Ishikawa (cell line): ENCODE results near the gene BIN1.

Source experiments
- CEBPB ChIP-seq: IDR thresholded peaks from 2 replicates; pipeline ENCODE4 v1.6.1; 2012
- CREB1 ChIP-seq: IDR thresholded peaks from 2 replicates; pipeline ENCODE4 v1.6.1; 2012; ENCODE audit warnings: low read depth
- EGR1 ChIP-seq: IDR thresholded peaks from 2 replicates; pipeline ENCODE4 v1.6.1; 2012
- EP300 ChIP-seq: IDR thresholded peaks from 2 replicates; pipeline ENCODE4 v1.6.1; 2012; ENCODE audit warnings: borderline replicate concordance
- FOXM1 ChIP-seq: IDR thresholded peaks from 2 replicates; pipeline ENCODE4 v1.6.1; 2012; ENCODE audit warnings: low read depth, borderline replicate concordance
- NFIC ChIP-seq: IDR thresholded peaks from 2 replicates; pipeline ENCODE4 v1.6.1; 2012
- RAD21 ChIP-seq: IDR thresholded peaks from 2 replicates; pipeline ENCODE4 v1.6.1; 2012; ENCODE audit warnings: low read depth
- TAF1 ChIP-seq: IDR thresholded peaks from 2 replicates; pipeline ENCODE4 v1.6.1; 2012; ENCODE audit warnings: low read depth, mild to moderate bottlenecking
- TCF12 ChIP-seq: IDR thresholded peaks from 2 replicates; pipeline ENCODE4 v1.6.1; 2012; ENCODE audit warnings: low read depth
- TEAD4 ChIP-seq: IDR thresholded peaks from 2 replicates; pipeline ENCODE4 v1.6.1; 2012
- YY1 ChIP-seq: IDR thresholded peaks from 2 replicates; pipeline ENCODE4 v1.6.1; 2012; ENCODE audit warnings: low read depth
- ZBTB7A ChIP-seq: IDR thresholded peaks from 2 replicates; pipeline ENCODE4 v1.6.1; 2012; ENCODE audit warnings: low read depth
- TF ChIP-seq, protein P1 (sequence below): IDR thresholded peaks from 2 replicates; pipeline ENCODE4 v1.6.1; 2012; ENCODE audit warnings: low read depth, mild to moderate bottlenecking
- TF ChIP-seq, protein P2 (sequence below): IDR thresholded peaks from 2 replicates; pipeline ENCODE4 v1.6.1; 2012
- TF ChIP-seq, protein P3 (sequence below): IDR thresholded peaks from 2 replicates; pipeline ENCODE4 v1.6.1; 2012

The BIN1 gene

DNA sequence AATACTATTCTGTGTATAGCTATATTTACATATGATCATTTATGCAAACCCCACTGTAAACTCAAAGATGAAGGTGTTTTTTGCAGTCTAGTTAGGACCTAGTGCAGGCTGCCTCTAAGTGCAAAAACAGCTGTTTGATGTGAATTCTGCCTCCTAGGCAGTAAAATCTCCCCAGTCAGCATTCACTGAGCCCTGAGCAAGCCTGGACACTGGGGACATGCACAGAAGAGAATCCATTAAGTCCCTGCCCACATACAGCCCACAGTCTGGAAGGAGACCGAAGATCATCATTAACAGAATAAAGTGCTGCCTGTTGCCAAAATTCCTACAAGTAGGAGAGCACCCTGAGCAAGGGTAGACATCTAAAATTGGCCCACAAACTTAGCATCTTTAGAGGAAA, 14.4 kb upstream of the BIN1 start:
- TF ChIP-seq EP300 (no peak), CEBPB (no peak), NFIC (no peak), RAD21 (no peak), ZBTB7A (no peak), CREB1 (no peak), EGR1 (no peak), TEAD4 (no peak), FOXM1 (no peak), TAF1 (no peak)

DNA sequence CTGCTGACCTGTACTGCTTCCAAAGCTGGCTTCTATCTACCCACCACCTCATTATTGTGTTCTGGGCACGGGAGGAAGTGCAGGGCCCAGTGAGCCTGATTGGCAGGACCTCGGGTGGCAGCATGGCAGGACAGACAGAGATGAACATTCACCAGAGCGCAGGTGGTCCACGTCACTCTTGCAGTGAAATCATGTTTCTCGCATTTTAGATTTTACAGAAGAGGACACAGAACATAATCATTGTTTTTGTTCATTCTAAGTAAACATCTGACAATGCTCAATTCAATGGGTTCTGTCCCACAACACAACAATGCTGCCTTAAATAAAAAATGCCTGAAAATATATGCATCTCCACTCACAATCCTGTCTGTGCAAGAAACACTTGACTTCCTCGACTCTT, 11.5 kb upstream of the BIN1 start:
- TF ChIP-seq CEBPB (no peak), CREB1 (no peak), FOXM1 (no peak), TAF1 (no peak), EGR1 (no peak), TCF12 (no peak), TEAD4 (no peak), NFIC (no peak), YY1 (no peak), RAD21 (no peak)
- TF ChIP-seq, protein P1, sequence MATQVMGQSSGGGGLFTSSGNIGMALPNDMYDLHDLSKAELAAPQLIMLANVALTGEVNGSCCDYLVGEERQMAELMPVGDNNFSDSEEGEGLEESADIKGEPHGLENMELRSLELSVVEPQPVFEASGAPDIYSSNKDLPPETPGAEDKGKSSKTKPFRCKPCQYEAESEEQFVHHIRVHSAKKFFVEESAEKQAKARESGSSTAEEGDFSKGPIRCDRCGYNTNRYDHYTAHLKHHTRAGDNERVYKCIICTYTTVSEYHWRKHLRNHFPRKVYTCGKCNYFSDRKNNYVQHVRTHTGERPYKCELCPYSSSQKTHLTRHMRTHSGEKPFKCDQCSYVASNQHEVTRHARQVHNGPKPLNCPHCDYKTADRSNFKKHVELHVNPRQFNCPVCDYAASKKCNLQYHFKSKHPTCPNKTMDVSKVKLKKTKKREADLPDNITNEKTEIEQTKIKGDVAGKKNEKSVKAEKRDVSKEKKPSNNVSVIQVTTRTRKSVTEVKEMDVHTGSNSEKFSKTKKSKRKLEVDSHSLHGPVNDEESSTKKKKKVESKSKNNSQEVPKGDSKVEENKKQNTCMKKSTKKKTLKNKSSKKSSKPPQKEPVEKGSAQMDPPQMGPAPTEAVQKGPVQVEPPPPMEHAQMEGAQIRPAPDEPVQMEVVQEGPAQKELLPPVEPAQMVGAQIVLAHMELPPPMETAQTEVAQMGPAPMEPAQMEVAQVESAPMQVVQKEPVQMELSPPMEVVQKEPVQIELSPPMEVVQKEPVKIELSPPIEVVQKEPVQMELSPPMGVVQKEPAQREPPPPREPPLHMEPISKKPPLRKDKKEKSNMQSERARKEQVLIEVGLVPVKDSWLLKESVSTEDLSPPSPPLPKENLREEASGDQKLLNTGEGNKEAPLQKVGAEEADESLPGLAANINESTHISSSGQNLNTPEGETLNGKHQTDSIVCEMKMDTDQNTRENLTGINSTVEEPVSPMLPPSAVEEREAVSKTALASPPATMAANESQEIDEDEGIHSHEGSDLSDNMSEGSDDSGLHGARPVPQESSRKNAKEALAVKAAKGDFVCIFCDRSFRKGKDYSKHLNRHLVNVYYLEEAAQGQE: no peak
- TF ChIP-seq, protein P2, sequence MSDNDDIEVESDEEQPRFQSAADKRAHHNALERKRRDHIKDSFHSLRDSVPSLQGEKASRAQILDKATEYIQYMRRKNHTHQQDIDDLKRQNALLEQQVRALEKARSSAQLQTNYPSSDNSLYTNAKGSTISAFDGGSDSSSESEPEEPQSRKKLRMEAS: no peak
- TF ChIP-seq, protein P3, sequence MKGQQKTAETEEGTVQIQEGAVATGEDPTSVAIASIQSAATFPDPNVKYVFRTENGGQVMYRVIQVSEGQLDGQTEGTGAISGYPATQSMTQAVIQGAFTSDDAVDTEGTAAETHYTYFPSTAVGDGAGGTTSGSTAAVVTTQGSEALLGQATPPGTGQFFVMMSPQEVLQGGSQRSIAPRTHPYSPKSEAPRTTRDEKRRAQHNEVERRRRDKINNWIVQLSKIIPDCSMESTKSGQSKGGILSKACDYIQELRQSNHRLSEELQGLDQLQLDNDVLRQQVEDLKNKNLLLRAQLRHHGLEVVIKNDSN: no peak

DNA sequence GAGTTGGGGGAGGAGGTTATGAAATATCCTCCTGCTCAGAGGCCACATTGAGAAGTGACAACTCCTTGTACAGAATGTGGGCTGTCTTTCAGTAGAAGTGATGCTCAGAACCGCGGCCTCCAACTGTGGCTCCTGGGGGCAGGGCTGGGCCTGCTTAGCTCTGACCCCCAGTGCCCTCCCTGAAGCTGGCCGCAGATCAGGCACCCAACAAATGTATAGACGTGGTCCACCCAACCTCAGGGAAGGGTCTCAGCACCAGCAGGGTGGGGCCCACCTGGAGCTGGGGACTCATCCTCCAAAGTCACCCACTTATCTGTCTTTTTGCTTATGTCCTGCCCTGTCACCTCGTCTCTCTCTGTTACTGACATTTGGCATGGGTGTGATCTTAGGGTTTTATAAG, 11.1 kb upstream of the BIN1 start:
- no peak for TF ChIP-seq ZBTB7A
- TF ChIP-seq TCF12: no peak
- TF ChIP-seq EP300: no peak
- no peak for TF ChIP-seq CREB1
- TF ChIP-seq, protein P2: no peak
- TF ChIP-seq FOXM1: no peak
- no peak for TF ChIP-seq CEBPB
- no peak for TF ChIP-seq TAF1
- no peak for TF ChIP-seq NFIC
- no peak for TF ChIP-seq RAD21
- TF ChIP-seq, protein P3: no peak
- TF ChIP-seq, protein P1: no peak

DNA sequence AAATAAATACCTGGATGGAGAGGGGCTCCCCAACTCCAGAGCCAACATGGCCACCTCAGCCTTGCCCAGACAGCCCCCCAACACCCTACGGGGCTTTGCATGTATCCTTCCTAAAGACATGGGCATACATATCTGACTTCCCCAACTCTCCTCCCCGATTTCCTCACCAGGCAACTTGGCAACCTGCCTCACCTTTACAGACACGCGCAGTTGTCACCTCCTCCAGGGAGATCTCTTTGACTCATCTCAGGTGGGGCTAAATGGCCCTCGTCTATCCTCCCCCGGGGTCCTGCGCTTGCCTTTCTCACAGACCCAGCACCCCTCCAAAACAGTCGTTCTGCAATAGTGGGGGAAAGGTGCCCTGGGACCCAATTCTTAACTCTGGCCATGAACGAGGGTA, 10.6 kb upstream of the BIN1 start:
- TF ChIP-seq CEBPB: no peak
- no peak for TF ChIP-seq FOXM1
- TF ChIP-seq EP300: no peak
- no peak for TF ChIP-seq TAF1
- no peak for TF ChIP-seq TEAD4
- TF ChIP-seq, protein P3: no peak
- TF ChIP-seq, protein P1: no peak
- TF ChIP-seq ZBTB7A: no peak
- TF ChIP-seq, protein P2: no peak
- TF ChIP-seq NFIC: no peak
- TF ChIP-seq RAD21: no peak
